GM19351 (cell line): ENCODE results near the gene SLC27A1.
"Not testable (repeated sequence)": the region's sequence is repeated elsewhere in the genome, so short reads cannot be mapped to it uniquely, and the experiment has no call there.

ENCODE experiments used
- ATAC-seq: cut with Tn5 transposase; IDR thresholded peaks from one replicate; pipeline ENCODE4 v1.9.1; 2021; ENCODE audit warnings: mild to moderate bottlenecking, moderate library complexity; ENCODE audit not compliant: unreplicated experiment

SLC27A1 gene

GRCh38 chr19:17455308-17456123, 14.8 kb upstream of the SLC27A1 start:
- ATAC-seq: no peak

DNA sequence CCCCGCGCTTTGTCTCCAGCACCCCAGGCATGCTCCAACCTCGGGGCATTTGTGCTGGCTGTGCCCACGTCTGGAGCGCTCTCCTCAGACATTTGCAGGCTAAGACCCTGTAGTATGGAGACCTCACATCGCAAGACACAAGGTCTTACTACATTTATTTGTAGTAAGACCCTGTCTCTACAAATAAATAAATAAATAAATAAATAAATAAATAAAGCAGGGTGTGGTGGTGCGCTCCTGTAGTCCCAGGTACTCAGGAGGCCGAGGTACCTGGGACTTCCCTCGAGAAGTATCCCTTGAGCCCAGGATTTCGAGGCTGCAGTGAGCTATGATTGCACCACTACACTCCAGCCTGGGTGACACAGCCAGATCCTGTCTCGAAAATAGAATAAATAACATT, 14.2 kb upstream of the SLC27A1 start:
- ATAC-seq: no peak

GRCh38 chr19:17457616-17458015, 12.7 kb upstream of the SLC27A1 start:
- no peak for ATAC-seq

GRCh38 chr19:17458970-17459369, 11.4 kb upstream of the SLC27A1 start:
- no peak for ATAC-seq

DNA sequence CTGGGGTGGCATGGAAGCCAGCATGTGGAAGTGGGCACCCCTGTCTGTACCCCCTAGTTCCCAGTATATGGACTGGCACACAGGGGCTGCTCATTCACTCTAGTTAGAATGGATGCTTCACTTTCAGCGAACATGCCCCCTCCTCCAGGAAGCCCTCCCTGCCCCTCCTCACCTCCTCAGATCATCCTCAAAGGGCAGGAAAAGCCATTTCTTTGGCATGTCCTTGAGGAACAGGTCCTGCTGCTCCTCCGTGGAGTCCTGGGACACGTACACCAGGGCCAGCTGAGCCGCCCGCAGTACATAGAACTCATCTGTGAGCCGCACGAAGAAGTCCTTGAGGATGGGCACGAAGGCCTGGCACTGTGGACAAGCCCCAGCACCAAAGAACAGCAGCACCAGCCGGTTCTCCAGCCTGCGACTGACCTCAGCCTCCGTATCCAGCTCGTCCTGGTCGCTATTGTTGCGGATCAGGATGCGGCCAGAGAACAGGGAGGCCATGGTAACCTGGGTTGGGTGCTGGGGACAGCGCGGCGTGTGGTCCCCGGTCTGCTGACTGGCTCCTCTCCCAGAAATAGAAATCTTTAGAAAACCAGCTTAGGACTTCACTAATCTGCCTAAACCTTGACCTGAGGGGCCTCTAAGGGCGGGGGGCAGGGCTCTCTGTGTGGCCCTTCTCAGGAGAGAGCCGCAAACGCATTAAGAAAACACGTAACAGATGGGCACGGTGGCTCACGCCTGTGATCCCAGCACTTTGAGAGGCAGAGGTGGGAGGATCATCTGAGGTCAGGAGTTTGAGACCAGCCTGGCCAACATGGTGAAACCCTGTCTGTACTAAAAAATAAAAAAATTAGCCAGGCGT, 9.7 kb upstream of the SLC27A1 start, which contains the start of gene NXNL1:
Gene NXNL1 (minus strand): TSS at position 555 of the 859 bp plus-strand sequence. CDS start 57 bp downstream, at position 498.
- no peak for ATAC-seq

DNA sequence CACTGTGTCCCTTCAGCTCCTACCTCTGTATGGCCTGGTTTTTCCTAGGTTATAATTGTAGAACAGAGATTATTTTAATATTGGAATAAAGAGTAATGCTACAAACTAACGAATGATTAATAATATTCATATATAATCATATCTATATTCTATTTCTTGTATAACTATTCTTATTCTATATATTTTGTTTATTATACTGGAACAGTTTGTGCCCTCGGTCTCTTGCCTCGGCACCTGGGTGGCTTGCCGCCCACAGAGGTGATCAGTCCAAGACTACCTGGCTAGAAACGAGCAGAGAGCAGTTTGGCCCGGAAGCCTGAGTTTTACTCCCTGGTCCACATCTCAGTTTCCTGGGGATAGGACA, 3.9 kb upstream of the SLC27A1 start:
- ATAC-seq: no peak

DNA sequence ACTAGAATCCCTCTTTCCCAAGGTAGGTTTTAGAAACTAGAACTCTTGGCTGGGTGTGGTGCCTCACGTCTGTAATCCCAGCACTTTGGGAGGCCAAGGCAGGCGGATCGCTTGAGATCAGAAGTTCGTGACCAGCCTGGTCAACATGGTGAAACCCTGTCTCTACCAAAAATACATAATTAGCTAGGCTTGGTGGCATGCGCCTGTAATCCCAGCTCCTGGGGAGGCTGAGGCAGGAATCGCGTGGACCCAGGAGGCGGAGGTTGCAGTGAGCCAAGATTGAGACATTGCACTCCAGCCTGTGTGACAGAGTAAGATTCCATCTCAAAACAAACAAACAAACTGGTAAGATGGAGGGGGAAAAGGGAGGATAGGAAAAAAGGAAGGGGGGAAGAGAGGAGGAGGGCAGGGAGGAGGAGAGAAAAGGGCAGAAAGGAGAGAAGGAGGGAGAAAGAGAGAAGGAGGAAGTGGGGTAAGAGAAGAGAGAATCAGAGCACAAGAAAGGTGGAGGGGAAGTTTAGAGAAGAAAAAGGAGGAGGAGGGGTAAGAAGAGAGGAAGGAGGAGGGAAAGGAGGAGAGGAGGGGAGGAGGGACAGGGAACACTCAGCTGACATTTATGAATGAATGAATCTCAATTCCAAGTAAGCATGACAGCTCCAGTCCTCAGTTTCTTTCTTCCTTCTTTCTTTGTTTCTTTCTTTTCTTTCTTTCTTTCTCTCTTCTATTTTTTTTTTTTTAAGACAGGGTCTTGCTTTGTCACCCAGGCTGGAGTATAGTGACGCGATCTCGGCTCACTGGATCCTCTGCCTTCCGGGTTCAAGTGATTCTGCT, 2.6 kb upstream of the SLC27A1 start:
- no peak for ATAC-seq

- no peak for ATAC-seq
Measured at GRCh38 chr19:17468302-17469091, 1.8 kb upstream of the SLC27A1 start.

- ATAC-seq: no peak
Measured at GRCh38 chr19:17469092-17469480, 1.2 kb upstream of the SLC27A1 start.

DNA sequence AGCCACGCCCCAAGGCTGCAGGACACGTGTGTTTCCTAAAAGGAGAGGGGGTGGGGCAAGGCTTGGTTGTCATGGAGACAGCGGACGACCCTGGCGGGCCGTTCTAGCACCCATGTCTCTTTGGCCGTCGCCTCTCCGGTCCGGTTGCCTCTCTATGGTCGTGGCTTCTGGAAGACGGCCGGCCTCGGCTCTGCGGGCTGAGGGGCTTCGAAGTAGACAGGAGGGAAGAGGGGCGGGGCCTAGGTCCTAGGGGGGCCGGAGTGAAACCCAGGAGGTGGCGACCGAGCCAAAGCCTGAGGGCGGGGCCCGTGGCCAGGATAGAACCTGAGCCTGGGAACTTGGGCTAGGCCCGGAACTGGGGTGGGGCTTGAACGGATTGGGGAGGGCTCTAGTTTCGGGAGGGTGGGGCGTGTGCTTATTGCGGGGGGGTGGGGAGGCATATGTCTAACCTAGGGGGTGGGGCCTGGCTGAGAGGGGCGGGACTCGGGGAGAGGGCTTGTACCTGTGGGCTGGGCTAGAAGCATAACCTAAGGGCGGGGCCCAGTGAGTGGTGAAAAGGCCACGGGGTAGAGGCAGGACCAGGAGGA, 750 bp upstream of the SLC27A1 start:
- peak; percentile 48 for ATAC-seq

DNA sequence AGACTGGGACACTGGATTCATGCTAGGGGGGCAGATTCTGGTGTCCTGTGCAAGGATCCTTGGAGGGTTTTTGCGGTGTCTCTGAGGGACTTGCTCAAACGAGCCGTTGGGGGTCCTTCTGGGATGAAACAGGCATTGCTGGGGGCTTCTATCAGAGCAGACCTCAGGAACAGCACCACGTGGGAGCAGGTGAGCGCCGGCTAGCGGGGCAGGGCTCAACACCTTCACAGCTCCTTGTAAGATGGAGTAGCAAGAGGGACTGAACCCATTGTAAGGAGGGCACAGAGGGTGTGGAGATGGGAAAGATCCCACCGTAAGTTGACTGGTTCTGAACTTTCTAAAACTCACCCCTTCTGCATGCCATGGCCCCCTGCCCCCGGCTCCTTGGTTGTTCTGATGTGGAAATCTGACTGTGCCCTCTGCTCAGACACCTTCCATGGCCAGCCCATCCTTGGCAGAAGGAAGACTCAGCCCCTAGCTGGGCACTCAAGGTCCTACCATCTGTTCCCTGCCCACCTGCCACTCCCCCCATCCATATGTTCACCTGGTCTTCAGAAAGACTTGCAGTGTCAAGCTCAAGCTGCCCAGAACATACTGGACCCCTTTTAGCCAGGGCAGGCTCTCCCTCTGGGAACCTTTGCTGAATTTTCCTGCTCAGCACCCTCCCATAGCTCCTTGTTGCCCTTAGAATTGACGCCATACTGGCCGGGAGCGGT, 1.2 kb downstream of the SLC27A1 start:
- ATAC-seq: no peak

- no peak for ATAC-seq
Measured at GRCh38 chr19:17473041-17473440, 2.7 kb downstream of the SLC27A1 start.

- ATAC-seq: not testable (repeated sequence)
Measured at GRCh38 chr19:17475011-17475540, 4.8 kb downstream of the SLC27A1 start.

- no peak for ATAC-seq
Measured at GRCh38 chr19:17475541-17476115, 5.3 kb downstream of the SLC27A1 start.

- no peak for ATAC-seq
Measured at GRCh38 chr19:17479325-17479791, 9.0 kb downstream of the SLC27A1 start.

- ATAC-seq: no peak
Measured at GRCh38 chr19:17481986-17482385, 11.7 kb downstream of the SLC27A1 start.

DNA sequence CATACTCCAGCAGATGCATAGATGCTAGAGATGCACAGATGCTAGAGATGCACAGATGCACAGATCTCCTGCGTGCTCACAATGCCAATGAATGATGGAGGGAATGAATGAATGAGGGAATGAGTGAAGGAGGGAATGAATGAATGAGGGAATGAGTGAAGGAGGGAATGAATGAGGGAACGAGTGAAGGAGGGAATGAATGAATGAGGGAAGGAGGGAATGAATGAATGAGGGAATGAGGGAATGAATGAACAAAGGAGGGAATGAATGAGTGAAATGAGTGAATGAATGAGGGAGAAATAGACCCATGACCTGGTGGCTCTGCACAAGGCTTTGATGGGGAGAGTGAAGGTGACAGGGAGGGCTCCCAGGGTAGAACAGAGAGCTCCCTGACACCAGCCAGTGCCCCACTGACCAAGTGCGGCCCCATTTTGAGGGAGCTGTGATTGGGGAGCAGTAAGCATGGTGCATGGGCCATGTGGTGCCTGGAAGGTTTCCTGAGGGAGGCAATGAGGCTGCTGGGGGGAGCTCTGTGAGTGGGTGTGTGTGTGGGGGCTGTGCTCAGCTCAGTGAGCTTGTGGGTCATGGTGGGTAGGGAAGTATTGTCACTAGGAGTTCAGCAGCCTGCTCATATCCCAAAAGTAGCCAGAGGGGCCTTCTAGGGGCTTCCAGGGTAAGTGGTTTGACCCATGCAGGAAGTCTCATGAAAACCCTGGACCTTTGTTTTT, 12.7 kb downstream of the SLC27A1 start:
- ATAC-seq: no peak

DNA sequence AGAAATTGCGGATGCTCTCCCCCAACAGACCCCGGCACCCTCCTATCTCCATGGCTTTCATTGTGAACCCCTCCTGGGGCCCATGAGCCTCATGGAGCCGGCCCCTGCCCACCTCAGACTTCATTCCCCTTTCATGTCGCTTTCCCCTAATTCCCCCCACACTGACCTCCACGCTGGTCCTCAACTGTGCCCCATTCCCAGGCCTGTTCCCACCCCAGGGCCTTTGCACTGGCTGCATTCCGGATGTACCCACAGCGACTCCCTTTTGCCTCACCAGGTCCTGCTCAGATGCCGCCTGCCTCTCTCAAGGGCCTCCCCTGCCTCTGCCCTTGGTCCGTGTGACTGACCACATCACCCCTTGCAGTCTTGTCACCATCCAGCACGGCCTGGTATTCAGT, 13.3 kb downstream of the SLC27A1 start:
- no peak for ATAC-seq
